ENCODE results near the gene ERI3.

Gene ERI3

GRCh38 chr1:44261171-44261817 is 93.8 kb downstream of the ERI3 start:
- DNase-seq: no peak

- no peak for DNase-seq
These were observed 94.3 kb downstream of the ERI3 start for GRCh38 chr1:44260792-44261170.

GRCh38 chr1:44259090-44259489 is 96.0 kb downstream of the ERI3 start:
- DNase-seq: no peak

GRCh38 chr1:44256762-44257554 is 98.1 kb downstream of the ERI3 start:
- no peak for DNase-seq

- DNase-seq: no peak
These were observed 100.6 kb downstream of the ERI3 start for GRCh38 chr1:44254392-44254910.

- DNase-seq: no peak
These were observed 102.9 kb downstream of the ERI3 start for GRCh38 chr1:44251989-44252671.

GRCh38 chr1:44251486-44251885 is 103.6 kb downstream of the ERI3 start:
- DNase-seq: no peak

GRCh38 chr1:44250068-44250781 is 104.8 kb downstream of the ERI3 start:
- no peak for DNase-seq

- no peak for DNase-seq
These were observed 105.5 kb downstream of the ERI3 start for GRCh38 chr1:44249543-44249942.

- no peak for DNase-seq
These were observed 108.3 kb downstream of the ERI3 start for GRCh38 chr1:44246806-44247205.

- no peak for DNase-seq
These were observed 110.1 kb downstream of the ERI3 start for GRCh38 chr1:44244986-44245385.

GRCh38 chr1:44243782-44244495 is 111.1 kb downstream of the ERI3 start:
- DNase-seq: no peak

- DNase-seq: no peak
These were observed 112.3 kb downstream of the ERI3 start for GRCh38 chr1:44242746-44243145.

GRCh38 chr1:44240802-44241671 is 114.0 kb downstream of the ERI3 start:
- peak; percentile 16 for DNase-seq

GRCh38 chr1:44239961-44240371 is 115.1 kb downstream of the ERI3 start:
- DNase-seq: no peak

GRCh38 chr1:44239331-44239960 is 115.6 kb downstream of the ERI3 start:
- DNase-seq: peak; percentile 6

- DNase-seq: no peak
These were observed 116.4 kb downstream of the ERI3 start for GRCh38 chr1:44238660-44239059.

GRCh38 chr1:44237721-44238457 is 117.2 kb downstream of the ERI3 start:
- peak; percentile 83 for DNase-seq

- DNase-seq: no peak
These were observed 118.4 kb downstream of the ERI3 start for GRCh38 chr1:44236490-44237272.

Measured in OCI-M1 (cell line).